Measurements from ENCODE around the gene FOXL2.

FOXL2 gene

DNA sequence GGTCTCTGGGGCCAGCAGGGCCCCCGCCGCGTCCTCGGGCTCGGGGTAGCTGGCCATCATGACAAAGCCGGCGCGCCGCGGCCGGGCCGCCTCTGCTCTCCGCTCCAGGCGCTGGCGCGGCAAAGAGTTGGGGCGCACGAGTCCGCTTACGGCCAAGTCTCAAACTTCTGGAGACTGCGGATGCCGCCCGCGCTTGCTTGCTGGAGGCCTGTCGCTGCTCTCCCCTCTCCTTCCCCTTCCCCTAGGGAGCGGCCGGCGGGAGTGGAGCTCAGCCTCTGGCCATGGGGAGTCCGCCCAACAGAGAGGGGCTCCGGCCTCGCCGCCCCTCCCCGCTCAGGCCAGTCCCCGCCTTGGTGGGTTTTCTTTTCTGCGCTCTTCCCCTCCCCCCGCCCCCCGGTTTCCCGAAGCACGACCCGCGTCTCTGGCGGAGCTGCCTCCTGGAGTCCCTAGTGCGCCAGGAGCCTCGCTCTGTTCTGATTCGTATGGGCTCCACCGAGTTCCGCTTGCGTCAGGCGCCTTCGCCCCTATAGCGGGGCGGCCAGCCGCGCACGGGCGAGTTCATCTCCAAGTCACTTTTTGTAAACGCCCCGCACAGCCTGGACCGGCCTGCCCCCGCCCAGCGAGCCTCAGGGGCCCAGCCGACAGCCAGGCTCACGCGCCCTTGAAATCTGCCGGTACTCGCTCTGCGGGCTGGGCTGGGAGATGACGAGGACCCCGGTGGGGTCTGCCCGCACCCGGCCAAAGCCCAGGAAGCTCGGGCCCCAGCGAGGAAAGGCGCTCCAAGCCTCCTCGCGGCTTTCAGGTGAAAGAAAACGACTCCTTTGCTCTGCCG, at the start of gene FOXL2, which contains the start of gene FOXL2NB:
FOXL2 (minus strand) TSS at position 475 of the 832 bp plus-strand sequence; CDS start at position 60, 415 bp downstream.
FOXL2NB (plus strand) TSS at position 555 of the 832 bp plus-strand sequence; CDS start at position 703, 148 bp downstream.
- DNase-seq (ENCODE audit: low read depth) = no peak

DNA sequence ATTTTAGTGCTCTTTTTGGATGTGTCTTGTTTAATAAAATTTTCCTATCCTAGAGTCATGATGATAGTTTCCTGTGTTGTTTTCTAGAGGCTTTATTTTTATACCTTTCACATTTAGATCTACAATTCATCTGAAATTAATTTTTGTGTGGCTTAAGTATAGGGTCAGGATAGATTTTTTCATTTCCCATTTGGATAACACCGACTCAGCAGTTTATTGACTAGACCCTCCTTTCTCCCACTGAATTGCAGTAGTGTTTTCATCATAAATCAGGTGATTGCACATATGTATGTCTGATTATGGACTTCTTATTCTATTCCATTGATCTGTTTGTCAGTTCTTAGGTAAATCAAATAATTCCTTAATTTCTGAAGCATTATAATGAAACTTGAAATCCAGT, 48.8 kb upstream of the FOXL2 start:
- no peak for DNase-seq (ENCODE audit: low read depth)

DNA sequence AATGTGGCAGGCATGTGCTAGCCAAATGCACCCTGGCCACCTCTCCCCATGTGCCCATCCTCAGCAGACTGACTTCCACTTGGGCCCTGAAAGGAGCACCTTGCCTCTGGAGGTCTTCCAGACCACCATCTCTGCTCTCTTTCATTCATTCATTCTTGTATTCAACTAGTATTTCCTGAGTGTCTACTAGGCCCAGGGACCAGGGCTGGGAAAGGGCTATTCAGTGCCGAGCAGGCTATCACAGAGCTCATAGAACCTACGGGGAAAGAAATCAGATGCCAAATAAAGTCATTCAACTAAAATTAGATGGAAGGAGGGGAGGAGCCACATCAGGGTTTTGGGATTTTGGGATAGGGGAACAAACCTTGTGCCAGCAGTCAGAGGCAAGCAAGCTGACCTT, 40.2 kb upstream of the FOXL2 start:
- DNase-seq (ENCODE audit: low read depth) = no peak

DNA sequence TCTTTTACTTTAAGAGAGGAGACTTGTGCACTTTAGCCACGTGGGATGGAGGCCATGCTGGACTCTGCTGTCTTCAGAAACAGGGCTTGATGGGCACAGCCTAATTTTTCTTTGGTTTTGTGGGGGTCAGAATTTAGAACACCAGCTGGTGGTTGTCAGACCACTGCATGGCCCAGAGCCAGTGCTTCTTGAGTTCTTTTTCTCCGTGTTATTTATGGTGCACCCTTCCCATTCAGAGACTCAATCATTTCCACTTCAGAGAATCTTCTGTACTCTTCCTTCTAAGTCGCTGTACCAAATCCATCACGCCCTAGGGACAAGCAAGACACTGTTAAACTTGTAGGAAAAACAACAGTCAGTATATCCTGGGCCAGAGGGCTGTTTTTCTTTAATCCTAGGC, 39.0 kb upstream of the FOXL2 start:
- no peak for DNase-seq (ENCODE audit: low read depth)

DNA sequence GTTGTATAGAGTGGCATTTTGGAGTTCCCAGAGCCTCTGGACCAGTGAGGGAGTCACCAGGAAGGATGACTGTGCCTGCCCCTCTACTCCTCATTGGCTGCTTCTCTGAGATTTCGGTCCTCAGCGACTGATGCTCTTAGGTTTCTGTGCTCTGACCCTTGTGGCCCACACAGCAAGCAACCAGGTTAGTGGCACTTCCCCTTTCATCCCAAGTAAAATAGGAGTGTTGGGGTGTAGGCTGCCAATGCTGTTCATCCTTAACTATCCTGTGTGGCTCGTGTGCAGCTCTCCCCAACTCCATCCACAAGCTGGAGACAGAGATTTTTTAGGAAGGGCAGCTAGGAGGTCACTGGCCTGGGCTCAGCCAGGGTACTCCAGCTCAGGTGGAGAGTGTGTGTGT, 37.9 kb upstream of the FOXL2 start:
- DNase-seq (ENCODE audit: low read depth) = no peak

DNA sequence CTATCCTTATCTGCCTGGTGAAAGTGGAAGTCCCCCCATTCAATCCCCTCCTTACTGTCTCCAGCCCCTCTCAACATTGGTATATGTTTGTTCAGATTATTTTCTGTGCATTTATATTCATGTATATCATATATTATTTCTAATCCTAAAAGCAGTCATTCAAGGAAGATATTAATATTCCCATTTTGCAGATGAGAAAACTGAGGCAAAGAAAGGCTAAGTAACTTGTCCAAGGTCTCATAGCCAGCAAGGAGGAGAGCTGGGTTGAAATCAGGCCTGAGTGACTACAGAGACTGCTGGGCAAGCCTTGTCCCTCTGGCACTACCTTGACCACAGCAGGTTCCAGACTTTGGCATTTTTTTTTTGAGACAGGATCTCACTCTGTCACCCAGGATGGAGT, 29.1 kb upstream of the FOXL2 start:
- no peak for DNase-seq (ENCODE audit: low read depth)

DNA sequence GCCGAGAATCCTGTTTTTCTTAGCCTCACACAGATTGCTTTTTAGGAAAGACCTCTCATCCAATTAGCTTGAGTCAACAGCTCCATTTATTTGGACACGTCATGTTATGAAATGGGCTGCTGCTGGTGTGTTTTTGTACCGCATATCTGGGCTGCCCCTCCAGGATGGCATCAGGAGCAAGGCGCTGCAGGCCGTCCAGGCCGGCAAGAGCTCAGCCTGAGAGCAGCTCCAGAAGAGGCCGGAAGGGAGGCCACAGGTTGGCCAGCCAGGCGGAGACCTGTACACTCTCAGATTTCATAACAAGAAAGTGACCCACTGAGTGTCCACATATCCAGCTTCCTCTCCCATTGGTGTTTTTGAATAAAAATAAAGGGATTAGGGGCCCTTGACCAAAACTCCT, 28.4 kb upstream of the FOXL2 start:
- no peak for DNase-seq (ENCODE audit: low read depth)

DNA sequence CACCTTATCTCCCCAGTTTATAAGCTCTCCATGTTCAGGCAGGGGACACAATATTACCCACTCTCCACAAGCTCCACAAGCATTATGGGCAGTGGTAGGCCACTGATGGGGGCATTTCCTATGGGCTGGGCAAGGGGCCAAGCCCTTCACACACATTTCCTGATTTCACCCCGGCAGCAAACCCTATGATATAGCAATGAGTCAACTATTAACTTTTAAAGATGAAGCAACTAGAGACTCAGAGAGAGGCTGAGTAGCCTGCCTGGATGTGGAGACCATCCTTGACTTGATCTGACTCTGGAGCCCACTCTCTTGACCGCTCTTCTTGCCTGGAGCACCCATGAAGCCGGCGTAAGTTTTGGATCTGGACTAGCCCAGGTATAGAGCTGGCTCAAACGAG, 27.5 kb upstream of the FOXL2 start:
- DNase-seq (ENCODE audit: low read depth) = no peak

DNA sequence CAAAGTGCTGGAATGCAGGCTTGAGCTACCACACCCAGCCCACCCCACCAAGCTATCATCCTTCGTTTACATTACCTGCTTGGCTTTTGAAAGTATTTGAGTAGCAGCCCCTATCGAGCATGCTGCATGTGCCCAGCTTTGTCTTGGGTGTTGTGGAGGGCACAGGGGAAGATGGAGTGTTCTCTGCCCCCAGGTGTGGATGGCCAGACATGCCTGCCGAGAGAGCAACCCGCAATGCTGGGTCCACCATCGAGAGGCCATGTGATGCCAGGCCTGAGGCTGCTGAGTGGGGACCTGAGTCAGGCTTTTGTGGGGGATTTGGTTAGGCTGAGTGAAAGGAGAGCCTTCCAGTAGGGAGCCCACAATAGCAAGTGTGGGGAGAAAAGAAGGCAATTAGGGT, 26.0 kb upstream of the FOXL2 start:
- DNase-seq (ENCODE audit: low read depth) = no peak

DNA sequence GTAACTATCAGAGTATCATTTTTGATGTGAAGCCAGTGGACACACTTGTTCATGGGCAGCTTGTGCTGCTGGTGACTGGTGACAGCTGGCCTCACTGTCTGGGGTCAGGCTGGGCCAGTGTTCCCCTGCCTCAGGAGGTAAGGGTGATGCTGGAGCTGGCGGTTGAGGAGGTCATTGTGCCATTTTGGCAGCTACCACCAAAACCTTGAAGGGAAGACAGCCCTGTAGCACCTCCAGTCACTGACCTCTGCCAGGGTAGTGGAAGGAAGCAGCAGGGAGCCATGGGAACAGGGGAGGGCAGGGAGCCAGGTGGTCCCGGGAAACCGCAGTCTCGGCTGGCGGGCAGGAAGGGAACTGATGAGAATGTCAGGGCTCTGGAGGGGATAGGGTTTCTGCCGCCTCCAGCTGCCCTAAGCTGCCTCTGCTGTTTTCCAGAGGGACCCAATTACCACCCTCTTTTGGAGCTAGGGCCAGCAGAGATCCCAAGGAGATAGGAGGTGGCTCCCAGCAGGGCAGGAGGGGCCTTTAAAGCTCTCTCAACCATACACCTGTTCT, 24.9 kb upstream of the FOXL2 start:
- DNase-seq (ENCODE audit: low read depth) = no peak

DNA sequence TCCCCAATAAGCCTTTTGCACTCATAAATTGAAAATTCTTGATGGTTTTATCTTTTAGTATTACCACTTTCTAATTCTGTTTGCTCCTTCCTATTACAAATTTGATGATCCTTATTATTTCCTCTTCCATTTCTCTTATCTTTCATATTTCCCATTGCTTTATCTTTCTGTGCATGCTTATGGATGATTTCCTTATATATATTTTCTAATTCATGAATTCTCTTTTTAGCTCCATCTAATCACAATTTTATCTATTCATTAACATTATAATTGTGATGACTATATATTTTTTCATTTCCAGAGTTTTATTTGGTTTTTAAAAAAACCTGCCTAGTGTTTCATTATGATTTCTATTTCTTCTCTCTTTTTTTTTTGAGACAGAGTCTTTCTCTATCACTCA, 18.0 kb upstream of the FOXL2 start:
- DNase-seq (ENCODE audit: low read depth) = no peak

DNA sequence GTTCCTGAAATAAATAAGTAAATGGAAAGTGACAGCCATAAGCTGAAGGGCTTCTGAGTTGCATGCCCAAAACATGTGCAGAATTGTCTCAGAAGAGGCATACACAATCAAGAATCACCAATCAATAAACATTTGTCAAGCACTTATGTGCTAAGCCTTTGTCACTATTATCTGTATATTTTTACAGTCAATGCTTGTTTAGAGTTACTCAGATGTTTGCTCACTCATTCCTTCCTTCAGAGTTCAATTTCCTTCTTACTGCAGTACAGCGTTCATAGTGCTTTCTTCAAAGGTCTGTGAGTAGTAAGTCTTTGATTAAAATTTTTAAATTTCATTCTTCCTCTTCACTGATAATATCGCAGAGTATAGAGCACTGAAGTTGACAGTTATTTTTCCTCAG, 17.3 kb upstream of the FOXL2 start:
- DNase-seq (ENCODE audit: low read depth) = no peak

DNA sequence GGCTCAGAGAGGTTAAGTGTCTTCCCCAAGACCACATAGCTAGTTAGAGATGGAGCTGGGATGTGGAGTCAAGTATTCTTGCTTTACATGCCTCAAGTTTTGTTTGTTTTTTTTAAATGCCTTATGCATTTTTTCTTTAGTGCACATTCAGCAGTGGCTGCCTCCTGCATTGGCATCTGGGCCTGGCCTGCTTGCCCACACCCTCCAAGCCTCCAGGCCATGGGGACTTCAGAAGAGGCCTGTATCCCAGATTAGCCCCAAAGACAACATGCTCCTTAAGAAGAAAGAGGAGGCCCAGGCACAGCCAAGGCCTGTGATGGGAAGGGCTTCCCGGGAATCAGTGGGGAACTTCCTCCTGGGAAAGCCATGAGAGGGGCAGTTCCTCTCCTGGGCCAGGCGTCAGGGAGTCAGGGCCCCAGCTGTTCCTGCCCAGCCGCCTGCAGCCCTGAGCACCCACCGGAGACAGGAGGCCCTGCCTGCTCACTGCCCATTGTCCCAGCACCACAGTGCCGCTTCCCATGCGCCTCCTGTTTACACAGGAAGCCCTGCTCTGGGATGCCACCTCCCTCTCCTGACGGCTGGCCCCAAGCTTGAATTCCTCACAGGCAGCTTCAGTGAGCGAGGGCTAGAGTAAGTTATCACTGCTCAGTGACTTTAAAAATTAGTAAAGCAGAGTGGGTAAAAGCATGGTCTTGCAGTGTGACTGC, 16.1 kb upstream of the FOXL2 start:
- no peak for DNase-seq (ENCODE audit: low read depth)

DNA sequence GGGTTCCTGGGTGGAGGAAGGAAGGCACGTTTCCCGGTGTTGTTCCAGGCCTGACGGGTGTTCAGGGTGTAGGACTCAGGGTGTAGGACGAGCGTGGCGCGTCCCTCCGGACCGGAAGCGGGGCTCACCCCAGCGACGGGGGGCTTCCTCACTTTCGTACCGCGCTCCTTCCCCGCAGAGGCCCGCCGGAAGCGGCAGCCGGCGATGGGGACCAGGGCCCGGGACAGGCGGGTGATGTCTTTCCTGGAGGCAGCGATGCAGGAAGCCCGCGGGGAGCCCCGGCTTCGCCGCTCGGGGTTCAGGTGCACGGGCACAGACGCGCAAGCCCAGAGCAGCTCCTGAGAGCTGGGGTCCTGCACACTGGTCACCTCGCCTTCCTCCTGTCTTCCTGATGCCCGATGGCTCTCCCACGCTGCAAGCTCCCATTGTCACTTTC, 13.5 kb upstream of the FOXL2 start:
- DNase-seq (ENCODE audit: low read depth) = no peak

DNA sequence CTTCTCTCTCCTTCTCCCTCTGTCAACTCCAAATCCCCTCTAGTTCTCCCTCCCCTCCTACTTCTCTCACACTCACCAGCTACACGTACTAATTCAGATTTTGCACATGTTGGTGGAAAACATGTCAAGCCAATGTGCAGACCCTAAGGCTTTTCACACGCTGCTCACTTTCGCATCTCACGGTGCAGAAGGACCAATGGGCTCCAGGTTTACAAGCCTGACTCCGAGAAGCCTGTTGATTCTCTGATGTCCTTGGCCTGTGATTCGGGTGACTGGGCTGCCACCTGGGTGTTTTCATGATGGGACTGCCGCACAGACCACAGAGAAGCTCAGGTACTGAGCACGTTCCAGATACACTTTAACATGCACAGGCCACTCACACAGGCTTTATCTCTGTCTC, 3.8 kb upstream of the FOXL2 start:
- DNase-seq (ENCODE audit: low read depth) = no peak

DNA sequence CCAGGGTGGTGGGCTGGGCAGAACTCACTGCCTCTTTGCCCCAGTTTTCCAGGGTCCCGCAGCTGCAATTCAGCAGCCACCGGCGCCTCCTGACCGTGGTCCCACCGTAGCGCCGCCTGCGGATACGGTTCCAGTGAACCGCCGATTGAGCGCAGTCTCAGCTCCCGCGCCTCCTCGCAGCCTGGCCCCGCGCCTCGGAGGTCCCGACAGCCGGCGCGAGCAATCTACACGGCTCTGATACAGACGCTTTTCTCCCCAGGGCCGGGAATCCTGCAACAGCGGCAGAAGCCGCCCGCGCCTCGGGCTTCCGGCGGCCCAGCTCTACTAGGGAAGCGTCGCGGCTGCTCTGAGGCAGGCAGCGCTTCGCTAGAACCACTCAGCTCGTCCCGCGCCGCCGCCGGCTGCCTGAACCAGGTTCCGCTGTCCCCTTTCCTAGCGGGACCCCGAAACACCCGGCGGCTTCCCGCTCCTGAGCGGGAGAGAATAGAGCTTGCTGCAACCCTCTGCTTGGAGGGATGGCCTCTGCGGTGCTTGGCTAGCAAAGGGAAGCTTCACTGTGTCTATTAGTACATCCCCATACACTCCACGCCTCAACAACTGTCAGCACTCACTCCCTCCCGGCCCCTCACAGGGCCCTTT, 3.2 kb upstream of the FOXL2 start:
- no peak for DNase-seq (ENCODE audit: low read depth)

DNA sequence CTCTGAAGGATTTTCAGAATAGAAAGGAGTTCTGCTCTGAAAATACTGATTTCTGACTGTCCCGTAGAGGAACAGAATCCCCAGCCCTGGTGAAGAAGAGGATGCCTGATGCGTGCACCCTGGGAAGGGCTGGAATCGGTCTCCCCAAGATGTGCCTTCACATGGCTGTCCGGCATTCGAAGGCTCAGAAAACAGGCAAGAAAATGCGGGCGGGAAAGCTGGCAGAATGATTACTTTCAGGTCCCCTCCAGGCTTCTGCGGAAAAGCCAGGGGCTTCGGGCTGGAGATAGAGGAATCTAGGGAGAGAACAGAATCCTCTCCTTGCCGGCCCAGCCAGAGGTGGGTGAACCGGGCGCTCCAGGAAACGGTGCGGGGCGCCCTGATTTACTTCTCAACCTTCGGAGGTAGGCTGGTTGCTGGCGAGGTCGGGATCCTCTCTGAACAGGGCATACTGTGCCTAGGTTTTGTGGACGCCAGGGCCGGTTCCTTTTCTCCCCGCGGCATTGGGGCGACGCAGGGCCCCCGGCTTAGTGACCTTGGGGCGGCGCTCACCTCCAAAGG, 2.6 kb upstream of the FOXL2 start:
- no peak for DNase-seq (ENCODE audit: low read depth)

DNA sequence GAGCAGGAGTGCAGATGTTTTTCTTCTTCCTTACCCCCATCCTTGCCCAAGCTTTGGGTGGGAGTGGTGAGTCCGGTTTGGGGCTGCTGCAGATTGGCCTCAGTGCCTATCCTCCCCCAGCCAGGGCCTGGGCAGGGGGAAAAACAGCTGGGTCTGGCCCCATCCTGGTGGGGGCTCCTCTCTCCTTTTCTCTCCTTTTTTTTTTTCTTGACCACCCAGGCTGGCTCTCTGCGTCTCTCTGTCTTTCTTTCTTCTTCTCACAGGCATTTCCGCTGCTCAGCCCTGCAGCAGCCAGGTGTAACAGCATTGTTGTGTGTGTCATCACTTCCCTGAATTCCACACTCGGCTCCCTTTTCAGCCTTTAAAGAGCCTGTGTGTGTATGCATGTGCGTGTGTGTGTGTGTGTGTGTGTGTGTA, 2.1 kb upstream of the FOXL2 start:
- DNase-seq (ENCODE audit: low read depth) = no peak

DNA sequence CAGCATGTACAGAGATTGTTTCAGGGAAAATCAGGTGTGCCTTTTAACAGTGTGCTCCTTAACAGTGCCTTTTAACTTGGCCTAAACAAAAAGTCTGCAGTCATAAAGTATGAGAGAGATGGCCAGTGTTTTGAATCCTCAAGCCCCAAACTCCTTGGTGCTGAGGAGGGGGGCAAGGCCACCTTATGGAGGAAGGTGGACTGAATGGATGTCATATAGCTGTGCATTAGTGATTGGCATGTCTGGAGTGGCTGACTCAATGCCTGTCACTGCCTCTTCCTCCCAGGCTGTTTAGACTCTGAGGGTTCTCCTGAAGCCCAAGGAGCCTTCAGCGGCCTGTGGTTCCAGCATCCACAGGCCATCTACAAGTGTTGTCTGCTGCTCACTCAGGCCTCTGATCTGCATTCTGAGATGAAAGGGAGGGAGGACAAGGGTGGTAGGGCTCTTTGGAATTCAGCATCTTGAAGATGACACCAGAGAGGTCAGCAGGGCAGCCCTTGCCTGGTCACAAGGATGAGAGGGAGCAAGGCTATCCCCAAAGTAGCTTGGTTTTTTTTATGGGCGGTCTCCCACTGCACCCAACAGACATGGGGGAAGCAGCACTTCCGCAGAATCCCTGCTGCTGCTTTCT, 1.5 kb upstream of the FOXL2 start:
- no peak for DNase-seq (ENCODE audit: low read depth)

DNA sequence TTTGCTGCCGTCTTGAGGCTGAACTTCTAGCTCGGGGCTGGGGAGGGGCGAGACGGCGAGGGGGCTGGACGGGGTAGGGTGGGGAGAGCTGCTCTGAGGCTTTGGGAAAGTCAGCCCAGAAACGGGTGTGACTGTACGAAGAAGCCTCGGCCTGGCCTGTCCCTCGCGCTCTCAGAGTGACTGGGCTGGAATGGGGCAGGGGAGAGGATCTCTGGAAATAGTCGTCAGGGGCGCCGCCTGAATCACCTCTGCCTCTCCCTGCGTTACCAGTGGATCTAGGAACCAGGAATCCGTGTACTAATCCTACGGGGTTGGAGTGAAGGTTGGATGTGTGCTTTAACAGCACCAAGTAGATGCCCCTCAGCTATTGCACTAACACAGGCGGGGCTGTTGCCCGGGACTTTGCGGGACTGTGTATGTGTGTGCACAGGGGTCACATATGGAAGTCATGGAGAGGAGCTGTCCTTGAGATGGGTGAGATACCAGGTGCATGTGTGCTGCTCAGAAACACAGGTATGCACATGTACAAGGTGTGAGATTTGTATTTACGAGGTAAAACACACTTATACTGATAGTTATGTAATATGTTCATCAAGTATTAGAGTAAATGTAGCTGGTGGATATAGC, 671 bp upstream of the FOXL2 start:
- no peak for DNase-seq (ENCODE audit: low read depth)
